Sigmoid colon (tissue), 7 donors: ENCODE data around the gene PIGO. TPM values are rescaled to one million over a fixed set of nuclear protein-coding genes. Genes with fewer than 3 reads are reported as not detected.

ENCODE experiments used
- DNase-seq: peaks from one replicate; pipeline ENCODE4 v3.0.0-alpha.2; 2019
- H3K27ac ChIP-seq, 4 donors: fragments of 200-600 bp; sonication (generic); one replicate each; pipeline ENCODE4 v1.5.1; 2016 to 2019; ENCODE audit warnings: mild to moderate bottlenecking in 1 of 4
- H3K27me3 ChIP-seq, 3 donors: fragments of 200-600 bp; sonication (generic); one replicate each; pipeline ENCODE4 v1.5.1; 2019; ENCODE audit warnings: mild to moderate bottlenecking in 1 of 3
- H3K36me3 ChIP-seq, 4 donors: fragments of 200-600 bp; sonication (generic); one replicate each; pipeline ENCODE4 v1.5.1; 2016 to 2019
- H3K4me1 ChIP-seq, 4 donors: fragments of 200-600 bp; sonication (generic); one replicate each; pipeline ENCODE4 v1.5.1; 2017 to 2019
- H3K4me3 ChIP-seq, 4 donors: fragments of 200-600 bp; sonication (generic); one replicate each; pipeline ENCODE4 v1.5.1; 2017 to 2019; ENCODE audit warnings: mild to moderate bottlenecking in 2 of 4, moderate library complexity in 1 of 4
- H3K9me3 ChIP-seq, 4 donors: fragments of 200-600 bp in 3 of 4; sonication (generic) in 3 of 4; one replicate each; pipeline versions ENCODE4 v1.5.1 to v1.6.1; 2013 to 2019
- CTCF ChIP-seq, 4 experiments: fragments of 450-650 bp in 3 of 4; fragments of 200-600 bp in 1 of 4; IDR thresholded peaks; one replicate each; pipeline ENCODE4 v1.5.1; 2016 to 2019; ENCODE audit warnings: antibody characterized with exemption in 4 of 4, mild to moderate bottlenecking in 3 of 4, moderate library complexity in 2 of 4
- EP300 ChIP-seq, 4 donors: sonication (generic); formaldehyde crosslinking; IDR thresholded peaks; one replicate each; pipeline ENCODE4 v1.6.1; 2017; ENCODE audit warnings: antibody characterized with exemption in 4 of 4
- POLR2A ChIP-seq, 2 donors: fragments of 450-650 bp; IDR thresholded peaks; one replicate each; pipeline ENCODE4 v1.6.1; 2016; ENCODE audit warnings: antibody characterized with exemption in 2 of 2, mild to moderate bottlenecking in 2 of 2, moderate library complexity in 2 of 2
- POLR2AphosphoS5 ChIP-seq, 4 donors: sonication (generic); formaldehyde crosslinking; IDR thresholded peaks; one replicate each; pipeline ENCODE4 v1.6.1; 2017; ENCODE audit warnings: antibody characterized with exemption in 4 of 4
- WGBS, 2 donors: extraction: QIAGEN DNeasy Blood & Tissue Kit; methylation state at CpG; one replicate each; pipeline ENCODE4 v1.1.7; 2013; 5-methylcytosine and 5-hydroxymethylcytosine counted together
- intact Hi-C: fragments of 100-400 bp; cut with DNase I; formaldehyde crosslinking; loops from one replicate; pipeline ENCODE4 v1.15.1; 2023
- polyA plus RNA-seq, 3 donors: library from polyadenylated mRNA; stranded (reverse); fragments of 200-250 nt; gene quantifications; one replicate each; pipeline ENCODE4 v1.2.3, GENCODE V29; 2013
- total RNA-seq, 4 donors: library from RNA; depleted of rRNA; stranded (reverse); fragments of >200 nt; gene quantifications; one replicate each; pipeline ENCODE4 v1.1.0, GENCODE V29; 2016
- donor health status: healthy with polysubstance abuse.
- donor health status: Bipolar disorder and iron deficiency.
- donor health status: healthy.

PIGO gene
- total and polyA plus RNA-seq, 7 donors = 3.0 to 23.5 (median 10.0) TPM

- Histone ChIP-seq H3K4me3 (no peak overlapping the region), H3K4me1 (peaks cover 0 to 39% (median 34%) of the 10 kb centered on the region in 4 donors), H3K36me3 (peaks cover 29 to 51% (median 37%) of the 10 kb centered on the region in 4 donors), H3K27ac (no peak overlapping the region), H3K9me3 (no peaks in the 10 kb centered on the region), H3K27me3 (no peaks in the 10 kb centered on the region)
- intact Hi-C loops = no loop called here
- WGBS, 2 donors = 93 to 94% methylated on average over 7 of the region's 7 CpGs
- TF ChIP-seq EP300 (IDR thresholded peaks at IDR 0.05) (no peak), CTCF (IDR thresholded peaks at IDR 0.05) (no peak), POLR2AphosphoS5 (IDR thresholded peaks at IDR 0.05) (no peak), POLR2A (IDR thresholded peaks at IDR 0.05) (no peak)
- no peak for DNase-seq
Measured at GRCh38 chr9:35106343-35106730, 9.9 kb upstream of the PIGO start.

GRCh38 chr9:35105571-35106342 is 9.4 kb upstream of the PIGO start:
- peaks cover 29 to 56% (median 40%) of the 10 kb centered on the region in 4 donors for H3K36me3 ChIP-seq
- peaks cover 0 to 40% (median 33%) of the 10 kb centered on the region in 4 donors for H3K4me1 ChIP-seq

GRCh38 chr9:35105126-35105525 is 8.7 kb upstream of the PIGO start:
- H3K4me1 ChIP-seq = peaks cover 0 to 35% (median 27%) of the 10 kb centered on the region in 4 donors
- DNase-seq = no peak
- intact Hi-C loops = no loop called here
- no peaks in the 10 kb centered on the region for H3K27me3 ChIP-seq
- H3K36me3 ChIP-seq = peaks cover 31 to 63% (median 46%) of the 10 kb centered on the region in 4 donors
- H3K4me3 ChIP-seq = no peak overlapping the region
- H3K27ac ChIP-seq = no peak overlapping the region
- WGBS, 2 donors = 91 to 95% methylated on average over 12 of the region's 12 CpGs
- no peaks in the 10 kb centered on the region for H3K9me3 ChIP-seq
- TF ChIP-seq POLR2AphosphoS5 (IDR thresholded peaks at IDR 0.05) (no peak), EP300 (IDR thresholded peaks at IDR 0.05) (no peak), CTCF (IDR thresholded peaks at IDR 0.05) (no peak), POLR2A (IDR thresholded peaks at IDR 0.05) (no peak)

More at GRCh38 chr9:35105571-35106342, 9.4 kb upstream of the PIGO start:
- no peak overlapping the region for H3K4me3 ChIP-seq
- TF ChIP-seq POLR2AphosphoS5 (IDR thresholded peaks at IDR 0.05) (no peak), EP300 (IDR thresholded peaks at IDR 0.05) (no peak), POLR2A (IDR thresholded peaks at IDR 0.05) (no peak), CTCF (IDR thresholded peaks at IDR 0.05) (no peak)
- no peaks in the 10 kb centered on the region for H3K9me3 ChIP-seq
- no peaks in the 10 kb centered on the region for H3K27me3 ChIP-seq
- no peak overlapping the region for H3K27ac ChIP-seq
- 94 to 96% methylated on average over 13 of the region's 13 CpGs for WGBS, 2 donors
- intact Hi-C loops = no loop called here
- DNase-seq = no peak

- no peak for DNase-seq
- intact Hi-C loops = no loop called here
Measured at GRCh38 chr9:35104586-35104985, 8.2 kb upstream of the PIGO start.

More at GRCh38 chr9:35104586-35104985, 8.2 kb upstream of the PIGO start:
- H3K9me3 ChIP-seq = no peaks in the 10 kb centered on the region
- TF ChIP-seq POLR2AphosphoS5 (IDR thresholded peaks at IDR 0.05) (no peak), CTCF (IDR thresholded peaks at IDR 0.05) (no peak), POLR2A (IDR thresholded peaks at IDR 0.05) (no peak), EP300 (IDR thresholded peaks at IDR 0.05) (no peak)
- peaks cover 35 to 68% (median 50%) of the 10 kb centered on the region in 4 donors for H3K36me3 ChIP-seq
- peaks cover 0 to 33% (median 23%) of the 10 kb centered on the region in 4 donors for H3K4me1 ChIP-seq
- WGBS, 2 donors = 95% methylated on average over 4 of the region's 4 CpGs
- H3K4me3 ChIP-seq = no peak overlapping the region
- H3K27me3 ChIP-seq = no peaks in the 10 kb centered on the region
- H3K27ac ChIP-seq = peak overlapping the region in 2 of 4 donors; percentile 91 to 95
